GM12892 (cell line): ENCODE results near the gene VAMP4.

ENCODE experiments used
- POLR2A ChIP-seq: IDR thresholded peaks from 2 replicates; pipeline ENCODE4 v1.6.1; 2011; ENCODE audit warnings: low read depth, low read length, control low read depth
- POLR2AphosphoS5 ChIP-seq: IDR thresholded peaks from 2 replicates; pipeline ENCODE4 v1.6.1; 2011; ENCODE audit warnings: low read depth, low read length, control low read depth

GRCh38 chr1:171654201-171654941, 87.5 kb downstream of the VAMP4 start:
- TF ChIP-seq POLR2A, result no peak
- TF ChIP-seq POLR2AphosphoS5, result no peak
